Activated CD4-positive, alpha-beta T cell treated with anti-CD3 and anti-CD28 coated beads, Interleukin-2, amount 50 U/mL, for 1 hour (primary cell): ENCODE data around the gene PDE6H.

Experiments
- DNase-seq: peaks from one replicate; pipeline ENCODE4 v3.0.0-alpha.2; 2020

PDE6H gene

DNA sequence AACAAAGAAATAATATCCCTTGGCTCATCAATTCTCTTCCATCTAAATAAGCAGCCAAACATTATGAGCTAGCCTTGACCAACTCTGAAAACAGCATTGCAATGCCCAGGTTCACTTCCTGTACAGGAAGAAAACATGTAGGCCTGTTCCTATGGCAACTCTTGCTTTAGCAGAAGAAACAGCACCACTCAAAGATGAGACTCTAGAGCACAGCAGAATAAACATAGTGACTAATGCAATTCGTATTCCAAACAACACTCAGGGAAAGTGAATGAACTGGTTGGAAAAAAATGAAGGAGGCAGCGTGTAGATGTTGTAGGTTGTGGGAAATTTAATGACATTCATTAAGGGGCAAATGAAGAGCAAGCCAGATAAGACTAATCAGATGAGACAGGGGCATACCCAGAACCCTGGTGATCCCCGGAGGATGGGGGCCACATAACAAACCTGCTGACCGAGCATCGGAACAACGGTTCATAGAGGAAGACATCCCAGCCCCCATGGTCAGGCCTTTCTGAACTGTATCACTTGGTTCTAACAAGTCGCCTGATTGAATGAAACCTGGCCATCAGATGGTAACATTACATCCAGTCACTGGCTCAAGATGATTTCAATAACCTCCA, 20.4 kb upstream of the PDE6H start:
- no peak for DNase-seq

GRCh38 chr12:14953752-14954151, 19.1 kb upstream of the PDE6H start:
- DNase-seq, result no peak

DNA sequence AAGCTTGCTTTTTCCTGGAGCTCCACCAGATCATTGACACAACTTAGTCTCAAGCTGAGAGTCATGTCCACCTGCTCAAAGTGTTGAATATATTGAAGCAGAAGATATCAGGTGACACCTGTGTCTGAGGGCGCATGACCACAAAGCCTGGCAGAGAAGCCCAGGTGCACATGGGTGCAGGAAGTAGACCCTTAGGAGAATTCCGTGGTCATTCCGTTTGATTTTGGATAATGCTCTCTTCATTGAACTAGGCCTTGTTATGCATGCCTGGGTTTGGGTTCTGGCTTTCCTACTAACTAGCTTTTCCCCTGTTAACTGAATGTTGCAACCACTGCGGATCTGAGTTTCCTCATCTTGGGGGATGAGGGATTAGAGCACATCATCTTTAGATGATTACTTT, 18.6 kb upstream of the PDE6H start:
- DNase-seq, result no peak

DNA sequence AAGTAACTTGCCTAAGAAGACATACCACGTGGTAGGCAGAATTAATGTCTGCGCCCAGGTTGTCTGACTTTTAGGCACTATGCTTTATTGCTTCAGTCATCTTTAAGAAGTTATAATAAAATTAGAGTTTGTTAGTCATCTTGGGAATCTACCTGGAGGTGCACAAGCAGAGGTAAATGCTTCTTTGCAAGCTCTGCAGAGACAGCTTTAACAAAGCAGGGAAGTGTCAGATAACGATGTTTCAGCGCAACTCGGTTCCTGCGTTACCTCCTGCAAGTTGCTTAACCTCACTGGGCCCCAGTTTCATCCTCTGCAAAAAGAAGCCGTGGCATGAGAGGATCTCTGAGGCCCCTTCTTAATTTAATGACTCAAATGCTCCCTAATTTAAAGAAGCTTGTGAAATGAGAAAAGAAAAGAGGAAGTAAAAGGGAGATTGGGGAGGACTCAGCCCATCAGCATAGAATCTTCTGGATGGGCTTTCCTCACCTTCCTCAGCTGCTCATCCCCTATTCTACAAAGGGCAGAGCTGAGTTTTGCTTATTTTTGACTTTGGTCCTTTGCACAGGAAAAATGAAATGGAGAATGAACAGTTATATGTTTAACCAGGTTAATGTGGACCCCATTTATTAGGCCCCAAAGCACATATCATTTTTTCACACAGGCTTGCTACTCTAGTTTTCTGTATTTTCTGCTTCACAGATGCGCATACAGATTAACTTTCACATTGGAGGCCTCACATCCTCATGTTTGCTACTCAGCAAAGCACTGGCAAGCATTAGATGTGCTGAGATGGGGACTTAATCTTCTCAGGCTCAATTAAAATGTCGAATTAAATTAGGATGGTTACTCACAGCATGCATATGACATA, 16.6 kb upstream of the PDE6H start:
- no peak for DNase-seq

GRCh38 chr12:14956905-14957304, 15.9 kb upstream of the PDE6H start:
- DNase-seq, result no peak

GRCh38 chr12:14957551-14958168, 15.2 kb upstream of the PDE6H start:
- DNase-seq, result no peak

- no peak for DNase-seq
Measured at GRCh38 chr12:14958361-14959125, 14.3 kb upstream of the PDE6H start.

DNA sequence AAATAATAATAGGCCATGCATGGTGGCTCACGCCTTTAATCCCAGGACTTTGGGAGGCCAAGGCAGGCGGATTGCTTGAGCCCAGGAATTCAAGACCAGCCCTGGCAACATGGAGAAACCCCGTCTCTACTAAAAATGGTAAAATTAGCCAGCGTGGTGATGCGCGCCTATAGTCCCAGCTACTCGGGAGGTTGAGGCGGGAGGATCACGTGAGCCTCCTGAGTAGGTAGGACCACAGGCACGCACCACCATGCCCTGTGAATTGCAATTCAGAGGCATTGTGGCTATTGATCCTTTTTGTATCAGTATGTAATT, 13.8 kb upstream of the PDE6H start:
- peak; percentile 23 for DNase-seq

DNA sequence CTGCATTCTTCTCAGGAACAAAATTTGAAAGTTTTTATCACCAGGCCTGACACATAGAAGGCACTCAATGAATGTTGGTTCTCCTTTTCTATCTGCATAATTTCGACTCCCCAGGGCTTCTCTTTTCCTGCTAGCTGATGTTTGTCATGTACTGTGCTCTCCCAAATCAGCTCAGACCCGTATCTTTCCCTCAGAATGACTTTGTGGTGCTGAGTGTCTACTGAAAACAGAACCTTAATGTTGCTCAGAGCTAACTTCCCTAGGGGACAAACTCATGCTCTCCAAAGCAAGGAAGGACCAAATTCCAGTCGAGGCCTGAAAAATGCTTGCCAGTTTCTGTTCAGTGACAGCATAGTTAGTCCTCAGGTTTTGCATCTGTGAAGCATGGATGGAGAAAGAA, 13.4 kb upstream of the PDE6H start:
- no peak for DNase-seq

DNA sequence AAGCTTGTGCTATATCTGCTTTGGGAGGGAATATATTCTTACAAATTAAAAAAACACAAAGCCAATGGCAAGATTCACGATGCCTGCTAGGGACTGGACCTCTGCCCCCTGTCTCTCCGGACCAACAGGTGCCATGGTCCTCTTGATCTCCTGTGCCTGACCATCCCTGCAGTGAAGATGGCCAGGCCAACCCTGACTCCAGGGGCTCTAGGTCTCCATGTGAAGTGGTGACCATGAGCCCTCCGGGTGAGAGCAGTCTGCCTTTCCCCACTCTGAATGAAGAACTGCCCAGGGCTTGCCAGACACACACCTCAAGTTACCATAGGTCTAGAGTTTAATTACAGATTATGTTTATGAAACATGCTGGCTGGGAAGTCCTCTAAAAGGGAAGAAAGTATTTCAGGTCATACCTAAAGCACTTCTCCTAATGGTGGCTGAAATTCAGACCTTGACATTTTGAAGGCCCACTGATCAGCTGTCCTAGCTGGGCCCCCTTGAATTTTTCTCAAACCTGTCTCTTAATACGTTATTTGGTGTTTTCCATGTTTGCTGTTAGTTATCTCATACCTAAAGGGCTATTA, 12.8 kb upstream of the PDE6H start:
- DNase-seq, result no peak

GRCh38 chr12:14960548-14961465, 12.0 kb upstream of the PDE6H start:
- DNase-seq, result peak; percentile 39

GRCh38 chr12:14961466-14962152, 11.2 kb upstream of the PDE6H start, which contains the start of gene ARHGDIB:
ARHGDIB (minus strand) TSS chr12:14961601; CDS start chr12:14950712, 10,889 bp downstream.
- peak; percentile 76 for DNase-seq

DNA sequence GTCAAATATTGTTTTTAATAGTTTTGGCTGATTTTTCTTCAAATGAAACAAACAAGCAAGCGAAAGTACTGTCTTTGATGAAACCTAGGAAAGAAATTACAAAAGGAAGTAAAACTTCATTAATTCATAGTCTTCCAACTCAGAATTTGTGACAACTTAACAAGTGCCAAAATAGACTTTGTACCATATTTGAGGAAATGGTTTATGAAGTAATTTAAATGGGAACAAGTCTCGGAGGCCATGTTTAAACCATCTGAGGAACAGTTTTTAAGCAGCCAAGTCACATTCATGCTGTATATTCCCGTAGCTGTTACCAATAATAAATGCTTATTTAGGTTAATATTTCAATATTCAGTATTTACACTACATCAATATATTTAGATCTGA, 10.7 kb upstream of the PDE6H start:
- no peak for DNase-seq

DNA sequence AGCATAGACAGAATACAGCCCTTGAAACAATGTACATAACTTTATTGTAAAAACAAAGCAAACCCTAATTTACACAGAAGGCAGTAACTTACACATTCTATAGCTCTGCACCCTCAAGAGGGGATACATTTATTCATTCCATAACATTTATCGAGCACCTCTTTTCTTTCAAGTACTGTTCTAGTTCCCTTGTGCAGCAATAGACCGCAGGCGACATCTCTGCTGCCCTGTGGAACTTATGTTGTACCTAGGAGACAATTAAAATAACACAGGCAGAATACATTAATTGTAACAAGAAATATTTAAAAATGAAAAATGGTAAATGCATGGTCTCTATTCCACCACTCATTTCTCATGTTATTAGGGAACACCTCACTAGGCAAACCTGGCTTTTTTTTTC, 10.0 kb upstream of the PDE6H start:
- DNase-seq, result no peak

DNA sequence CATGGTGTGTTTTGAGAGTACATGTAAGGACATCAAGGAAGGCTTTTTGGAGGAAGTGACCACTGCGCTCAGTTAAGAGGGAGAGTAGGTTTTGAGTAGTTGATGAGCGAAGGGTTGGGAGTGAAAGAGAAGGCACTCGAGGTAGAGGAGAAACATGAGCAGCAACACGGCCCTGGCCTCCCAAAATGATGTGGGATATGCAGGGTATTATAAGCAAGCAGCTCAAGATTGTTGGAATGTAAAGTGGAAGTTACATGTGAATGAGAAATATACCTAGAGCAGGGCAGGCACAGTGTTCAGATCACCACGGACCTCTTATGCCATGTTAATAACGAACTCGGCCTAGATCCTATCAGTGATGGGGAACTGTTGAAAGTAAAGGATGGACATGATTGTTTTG, 9.3 kb upstream of the PDE6H start:
- DNase-seq, result no peak

DNA sequence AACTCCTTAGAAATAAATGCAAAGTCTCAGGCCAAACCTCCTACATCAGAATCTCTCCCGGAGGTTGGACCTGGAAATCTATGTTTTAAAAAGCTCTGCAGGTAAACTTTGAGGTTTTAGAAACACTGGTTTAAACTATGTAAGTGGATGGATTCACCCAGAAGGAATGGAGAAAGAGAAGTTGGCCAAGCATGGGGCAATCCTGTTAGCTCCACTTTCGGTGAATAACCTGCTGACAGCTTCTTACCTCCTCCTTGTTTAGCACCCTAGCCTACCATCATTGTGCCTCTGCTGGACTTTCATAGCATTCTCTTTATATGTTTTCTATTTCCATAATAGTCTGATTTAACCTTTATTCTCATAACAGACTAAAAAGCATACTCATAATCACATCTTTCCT, 8.4 kb upstream of the PDE6H start:
- no peak for DNase-seq

DNA sequence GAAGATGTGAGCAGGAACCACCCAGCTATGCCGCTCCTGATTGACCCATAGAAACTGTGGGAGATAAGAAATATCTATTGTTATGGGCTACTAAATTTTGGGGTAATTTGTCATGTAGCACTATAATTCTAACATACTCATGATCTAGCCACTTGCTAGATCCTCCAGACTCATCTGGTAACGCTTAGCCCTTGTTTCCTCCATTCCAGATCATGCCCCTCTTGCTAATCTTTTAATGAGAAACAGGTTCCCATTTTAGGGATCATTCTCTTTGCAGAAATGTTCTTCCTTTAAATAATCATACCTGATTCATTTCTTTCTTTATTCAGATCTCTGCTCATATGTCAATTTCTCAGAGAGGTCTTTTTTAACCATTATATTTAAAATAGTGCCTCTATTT, 7.6 kb upstream of the PDE6H start:
- DNase-seq, result no peak

GRCh38 chr12:14968478-14968877, 4.4 kb upstream of the PDE6H start:
- DNase-seq, result no peak

- DNase-seq, result no peak
Measured at GRCh38 chr12:14970473-14970872, 2.4 kb upstream of the PDE6H start.

DNA sequence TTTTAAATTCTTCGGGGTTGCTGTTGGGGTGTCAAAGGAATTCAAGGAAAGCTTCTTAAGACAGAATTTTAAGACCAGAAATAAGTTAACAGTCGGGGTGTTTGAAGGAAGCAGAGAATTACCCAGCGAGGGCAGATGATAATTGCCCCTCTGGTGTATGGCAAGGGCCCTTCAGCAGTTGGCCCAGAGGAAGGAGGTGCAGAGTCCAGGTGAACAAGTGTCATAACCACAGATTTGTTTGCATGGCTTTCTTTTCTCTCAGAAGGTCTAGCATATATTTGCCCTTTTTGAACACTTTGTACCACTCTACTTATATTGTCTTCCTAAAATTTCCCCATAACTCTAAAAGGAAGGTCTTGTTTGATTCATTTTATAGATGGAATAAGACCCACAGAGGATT, 1.8 kb downstream of the PDE6H start:
- DNase-seq, result no peak

DNA sequence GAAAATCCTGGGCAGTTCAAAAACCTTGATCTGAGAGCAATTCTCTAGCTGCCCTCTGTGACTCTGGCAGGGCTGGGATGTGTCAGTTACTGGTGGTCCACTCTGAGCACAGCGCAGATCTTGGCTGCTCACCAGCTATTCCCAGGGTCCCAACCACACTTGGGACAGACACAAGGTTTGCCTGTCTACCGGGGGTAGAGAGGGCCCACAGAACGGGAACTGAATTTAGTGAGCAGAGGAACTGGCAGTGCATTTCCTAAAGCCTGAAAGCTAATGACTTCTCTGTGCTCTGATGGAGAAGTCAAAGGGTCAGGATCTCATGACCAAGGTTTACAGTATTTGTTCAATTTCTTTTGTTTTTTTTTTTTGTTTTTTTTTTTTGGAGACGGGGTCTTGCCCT, 2.6 kb downstream of the PDE6H start:
- DNase-seq, result no peak
